ENCODE measurements around the gene CEP20. TPM values are rescaled to one million over a fixed set of nuclear protein-coding genes. Genes with fewer than 3 reads are reported as not detected.

The CEP20 gene
- total RNA-seq, 1 donor from 2014 or later: 36.9 TPM

GRCh38 chr16:15833541-15833940, 54.9 kb downstream of the CEP20 start:
- Histone ChIP-seq H3K36me3 (ENCODE audit: control insufficient read depth, insufficient read depth, low read length) (no peaks in the 10 kb centered on the region), H3K27me3 (ENCODE audit: control insufficient read depth, insufficient read depth, low read length) (peaks cover 5% of the 10 kb centered on the region), H3K4me3 (ENCODE audit: low read depth, low read length) (no peak overlapping the region)
- no peak for TF ChIP-seq CTCF (IDR thresholded peaks at IDR 0.05; ENCODE audit: insufficient read depth, low read length, poor library complexity, severe bottlenecking)
- no peak for DNase-seq (ENCODE audit: low read depth)

GRCh38 chr16:15832241-15832640, 56.2 kb downstream of the CEP20 start:
- Histone ChIP-seq H3K27me3 (ENCODE audit: control insufficient read depth, insufficient read depth, low read length) (peaks cover 5% of the 10 kb centered on the region), H3K4me3 (ENCODE audit: low read depth, low read length) (no peak overlapping the region), H3K36me3 (ENCODE audit: control insufficient read depth, insufficient read depth, low read length) (no peaks in the 10 kb centered on the region)
- TF ChIP-seq CTCF (IDR thresholded peaks at IDR 0.05; ENCODE audit: insufficient read depth, low read length, poor library complexity, severe bottlenecking): no peak
- no peak for DNase-seq (ENCODE audit: low read depth)

- no peaks in the 10 kb centered on the region for H3K36me3 ChIP-seq (ENCODE audit: control insufficient read depth, insufficient read depth, low read length)
- H3K27me3 ChIP-seq (ENCODE audit: control insufficient read depth, insufficient read depth, low read length): peaks cover 5% of the 10 kb centered on the region
These were observed 57.5 kb downstream of the CEP20 start for GRCh38 chr16:15830832-15831451.

GRCh38 chr16:15829460-15829859, 58.9 kb downstream of the CEP20 start:
- DNase-seq (ENCODE audit: low read depth): no peak
- Histone ChIP-seq H3K4me3 (ENCODE audit: low read depth, low read length) (no peak overlapping the region), H3K36me3 (ENCODE audit: control insufficient read depth, insufficient read depth, low read length) (no peaks in the 10 kb centered on the region), H3K27me3 (ENCODE audit: control insufficient read depth, insufficient read depth, low read length) (peaks cover 9% of the 10 kb centered on the region)
- no peak for TF ChIP-seq CTCF (IDR thresholded peaks at IDR 0.05; ENCODE audit: insufficient read depth, low read length, poor library complexity, severe bottlenecking)

More at GRCh38 chr16:15830832-15831451, 57.5 kb downstream of the CEP20 start:
- H3K4me3 ChIP-seq (ENCODE audit: low read depth, low read length): no peak overlapping the region
- DNase-seq (ENCODE audit: low read depth): no peak
- no peak for TF ChIP-seq CTCF (IDR thresholded peaks at IDR 0.05; ENCODE audit: insufficient read depth, low read length, poor library complexity, severe bottlenecking)

GRCh38 chr16:15827709-15828343, 60.6 kb downstream of the CEP20 start:
- DNase-seq (ENCODE audit: low read depth): no peak
- peaks cover 6% of the 10 kb centered on the region for H3K27me3 ChIP-seq (ENCODE audit: control insufficient read depth, insufficient read depth, low read length)

More at GRCh38 chr16:15827709-15828343, 60.6 kb downstream of the CEP20 start:
- no peaks in the 10 kb centered on the region for H3K36me3 ChIP-seq (ENCODE audit: control insufficient read depth, insufficient read depth, low read length)
- H3K4me3 ChIP-seq (ENCODE audit: low read depth, low read length): no peak overlapping the region
- no peak for TF ChIP-seq CTCF (IDR thresholded peaks at IDR 0.05; ENCODE audit: insufficient read depth, low read length, poor library complexity, severe bottlenecking)
